Right lobe of liver (tissue), 6 donors: ENCODE measurements around the gene CT47A1. TPM values are rescaled to one million over a fixed set of nuclear protein-coding genes. Genes with fewer than 3 reads are reported as not detected.
"Not testable (repeated sequence)": the region's sequence is repeated elsewhere in the genome, so short reads cannot be mapped to it uniquely, and the experiment has no call there.

ENCODE experiments used
- ATAC-seq, 4 donors: fragments of 200-7000 bp; cut with Tn5 transposase; one replicate each; pipeline ENCODE4 v1.9.1; 2020; ENCODE audit warnings: mild to moderate bottlenecking in 4 of 4, moderate library complexity in 4 of 4
- DNase-seq, 3 donors: peaks; one replicate each; pipeline ENCODE4 v3.0.0-alpha.2; 2020
- H3K27ac ChIP-seq, 3 donors: fragments of 200-600 bp; one replicate each; pipeline ENCODE4 v1.8.0; 2022
- H3K27me3 ChIP-seq, 2 donors: fragments of 200-600 bp; one replicate each; pipeline ENCODE4 v1.8.0; 2022
- H3K36me3 ChIP-seq, 4 donors: fragments of 200-600 bp; sonication (generic) in 1 of 4; one replicate each; pipeline versions ENCODE4 v1.5.1 to v1.8.0; 2017 to 2022; ENCODE audit warnings: control low read depth in 1 of 4
- H3K4me1 ChIP-seq, 4 donors: fragments of 200-600 bp; sonication (generic) in 1 of 4; one replicate each; pipeline versions ENCODE4 v1.5.1 to v1.8.0; 2017 to 2022; ENCODE audit warnings: control low read depth in 1 of 4
- H3K4me3 ChIP-seq, 3 donors: fragments of 200-600 bp; one replicate each; pipeline ENCODE4 v1.8.0; 2022
- H3K9me3 ChIP-seq, 4 donors: fragments of 200-600 bp; sonication (generic) in 1 of 4; one replicate each; pipeline versions ENCODE4 v1.5.1 to v1.8.0; 2017 to 2022; ENCODE audit warnings: control low read depth in 1 of 4
- CTCF ChIP-seq, 4 donors: fragments of 200-600 bp in 3 of 4; fragments of 450-650 bp in 1 of 4; IDR thresholded peaks; one replicate each; pipeline versions ENCODE4 v1.5.1 to v1.8.0; 2016 to 2022; ENCODE audit warnings: antibody characterized with exemption in 4 of 4, mild to moderate bottlenecking in 2 of 4
- POLR2A ChIP-seq: fragments of 450-650 bp; IDR thresholded peaks from one replicate; pipeline ENCODE4 v1.6.1; 2017; ENCODE audit warnings: antibody characterized with exemption, mild to moderate bottlenecking
- WGBS: methylation state at CpG from one replicate; pipeline ENCODE4 v1.1.6; 2018; ENCODE audit warnings: low coverage, low lambda C conversion rate; ENCODE audit not compliant: insufficient coverage; ENCODE audit errors: missing lambda C conversion rate; 5-methylcytosine and 5-hydroxymethylcytosine counted together
- intact Hi-C, 2 donors: fragments of 100-400 bp; cut with DNase I; formaldehyde crosslinking; loops; one replicate each; pipeline versions ENCODE4 v1.11.2 to v1.14.1; 2022
- long read RNA-seq: library from polyadenylated mRNA; unstranded; transcript quantifications from one replicate; pipeline ENCODE4 v2.0.0, GENCODE V29; 2019
- total RNA-seq, 6 experiments: library from RNA; depleted of rRNA in 2 of 6; stranded (reverse); fragments of >200 nt in 2 of 6; fragmentation: NEBNext Ultra II Directional in 3 of 6; extraction: Animal tissue kit (Norgen Biotek cat#: 25700) in 3 of 6; gene quantifications; one replicate each; pipeline versions ENCODE4 v1.1.0 to v1.2.4, GENCODE V29; 2016 to 2023
- donor health status: DM: no; HTN: yes; CAD: no.
- donor health status: DM: no; HTN: no; CAD: no.
- donor health status: DM: no; HTN: no; CAD: no.
- donor health status: DM: no; HTN: yes; CAD: no.
- donor health status: DM: no; HTN: yes; CAD: no.

The CT47A1 gene
- not detected for total RNA-seq
- long read RNA-seq = 0 reads

GRCh38 chrX:120985660-120986059 is at the start of gene CT47A1:
Gene CT47A1 (minus strand): TSS chrX:120985760. CDS start chrX:120985529, 231 bp downstream.
- H3K4me1 ChIP-seq, H3K9me3 ChIP-seq, ATAC-seq, H3K36me3 ChIP-seq, H3K27me3 ChIP-seq, intact Hi-C loops, H3K27ac ChIP-seq, DNase-seq, H3K4me3 ChIP-seq: not testable (repeated sequence)
- no CpG with 5 or more reads among the region's 8 CpGs for WGBS

- no peak overlapping the region for H3K27ac ChIP-seq
- no peaks in the 10 kb centered on the region for H3K27me3 ChIP-seq
- no peak for ATAC-seq
- intact Hi-C loops = no loop called here
- TF ChIP-seq CTCF (IDR thresholded peaks at IDR 0.05) = no peak
- H3K9me3 ChIP-seq = no peaks in the 10 kb centered on the region
- H3K4me3 ChIP-seq = no peak overlapping the region
- WGBS = 44% methylated on average over 2 of the region's 2 CpGs
- no peaks in the 10 kb centered on the region for H3K4me1 ChIP-seq
- no peak for DNase-seq
- H3K36me3 ChIP-seq = no peaks in the 10 kb centered on the region
Measured at GRCh38 chrX:121032531-121032930, 47.0 kb upstream of the CT47A1 start.

- WGBS = 30% methylated on average over 2 of the region's 4 CpGs
- DNase-seq (no peak), ATAC-seq (no peak)
- no peak for TF ChIP-seq POLR2A
- intact Hi-C loops = no loop called here
- H3K36me3 ChIP-seq = no peaks in the 10 kb centered on the region
- H3K4me1 ChIP-seq = no peaks in the 10 kb centered on the region
- H3K27ac ChIP-seq = no peak overlapping the region
- H3K9me3 ChIP-seq = no peaks in the 10 kb centered on the region
- no peak overlapping the region for H3K4me3 ChIP-seq
- no peaks in the 10 kb centered on the region for H3K27me3 ChIP-seq
Measured at GRCh38 chrX:121030083-121030482, 44.5 kb upstream of the CT47A1 start.

- intact Hi-C loops = no loop called here
- 36% methylated on average over 1 of the region's 1 CpG for WGBS
- Histone ChIP-seq H3K27ac (no peak overlapping the region), H3K9me3 (no peaks in the 10 kb centered on the region), H3K4me3 (no peak overlapping the region), H3K4me1 (no peaks in the 10 kb centered on the region), H3K27me3 (peaks cover 0 to 5% of the 10 kb centered on the region in 2 donors), H3K36me3 (no peaks in the 10 kb centered on the region)
- ATAC-seq (no peak), DNase-seq (no peak)
- TF ChIP-seq CTCF (IDR thresholded peaks at IDR 0.05) (no peak), POLR2A (no peak)
Measured at GRCh38 chrX:121028419-121028818, 42.9 kb upstream of the CT47A1 start.

- H3K9me3 ChIP-seq = no peaks in the 10 kb centered on the region
- TF ChIP-seq CTCF (IDR thresholded peaks at IDR 0.05) (no peak), POLR2A (no peak)
- ATAC-seq (no peak), DNase-seq (no peak)
- H3K4me1 ChIP-seq = no peaks in the 10 kb centered on the region
- H3K4me3 ChIP-seq = no peak overlapping the region
- no peaks in the 10 kb centered on the region for H3K27me3 ChIP-seq
- 63% methylated on average over 1 of the region's 2 CpGs for WGBS
- no peaks in the 10 kb centered on the region for H3K36me3 ChIP-seq
- intact Hi-C loops = no loop called here
- no peak overlapping the region for H3K27ac ChIP-seq
Measured at GRCh38 chrX:121014826-121015225, 29.3 kb upstream of the CT47A1 start.

- intact Hi-C loops = no loop called here
- peak in 3 of 4 donors; percentile 21 to 77 (median 28) for ATAC-seq
Measured at GRCh38 chrX:121013897-121014455, 28.4 kb upstream of the CT47A1 start.

More at GRCh38 chrX:121013897-121014455, 28.4 kb upstream of the CT47A1 start:
- Histone ChIP-seq H3K27me3 (no peaks in the 10 kb centered on the region), H3K9me3 (no peaks in the 10 kb centered on the region), H3K4me3 (no peak overlapping the region), H3K27ac (no peak overlapping the region), H3K4me1 (peaks cover 0 to 5% (median 0%) of the 10 kb centered on the region in 4 donors), H3K36me3 (no peaks in the 10 kb centered on the region)
- no peak for DNase-seq
- no peak for TF ChIP-seq CTCF (IDR thresholded peaks at IDR 0.05)
- TF ChIP-seq POLR2A = no peak
